GM12801 (cell line): ENCODE data around the gene WRAP73.

Experiments used
- CTCF ChIP-seq: IDR thresholded peaks from one replicate; pipeline ENCODE4 v1.5.1; 2011; ENCODE audit warnings: control low read depth; ENCODE audit not compliant: insufficient read length; ENCODE audit errors: extremely low read depth

WRAP73 gene

GRCh38 chr1:3641816-3642215, 8.1 kb downstream of the WRAP73 start:
- TF ChIP-seq CTCF, result no peak

- TF ChIP-seq CTCF, result no peak
These were observed 8.7 kb downstream of the WRAP73 start for GRCh38 chr1:3641046-3641760.

- no peak for TF ChIP-seq CTCF
These were observed 9.6 kb downstream of the WRAP73 start for GRCh38 chr1:3640121-3640837.

GRCh38 chr1:3639397-3639911, 10.4 kb downstream of the WRAP73 start:
- TF ChIP-seq CTCF, result no peak

GRCh38 chr1:3638676-3639075, 11.2 kb downstream of the WRAP73 start:
- no peak for TF ChIP-seq CTCF

- no peak for TF ChIP-seq CTCF
These were observed 11.9 kb downstream of the WRAP73 start for GRCh38 chr1:3638027-3638426.

- no peak for TF ChIP-seq CTCF
These were observed 13.4 kb downstream of the WRAP73 start for GRCh38 chr1:3636531-3636930.
